ENCODE data around the gene GREM1. TPM values are rescaled to one million over a fixed set of nuclear protein-coding genes. Genes with fewer than 3 reads are reported as not detected.

Gene GREM1
- total and polyA plus RNA-seq, 2 of the 8 experiments (the other 6 are each of a cell fraction or from before 2014, with no cell fraction given): 0.12 to 1.1 TPM

DNA sequence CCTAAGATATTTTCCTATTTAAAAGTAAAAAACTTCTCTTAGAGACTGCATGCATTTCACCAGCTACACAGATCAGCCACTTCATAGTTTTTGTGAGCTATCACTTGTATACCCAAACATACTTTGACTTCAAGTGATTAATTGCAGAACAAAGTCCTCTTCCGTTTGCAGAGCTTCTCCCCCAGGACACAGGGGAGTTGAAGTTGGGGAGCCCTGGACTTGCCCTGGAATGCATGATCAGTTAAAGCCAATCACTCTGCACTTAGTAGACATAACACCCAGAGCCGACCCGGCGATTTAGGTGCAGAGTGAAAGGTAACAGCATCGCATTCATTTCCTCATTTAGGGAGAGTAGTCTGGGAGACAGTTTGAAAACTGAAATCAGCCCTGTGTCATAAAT is 70.1 kb downstream of the GREM1 start:
- Histone ChIP-seq H4K91ac (replicated peaks; ENCODE audit: insufficient read length, low read length) (no peak overlapping the region), H2AFZ (ENCODE audit: low read length) (no peak overlapping the region)
- TF ChIP-seq, protein P1, sequence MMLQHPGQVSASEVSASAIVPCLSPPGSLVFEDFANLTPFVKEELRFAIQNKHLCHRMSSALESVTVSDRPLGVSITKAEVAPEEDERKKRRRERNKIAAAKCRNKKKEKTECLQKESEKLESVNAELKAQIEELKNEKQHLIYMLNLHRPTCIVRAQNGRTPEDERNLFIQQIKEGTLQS (IDR thresholded peaks at IDR 0.05; ENCODE audit: insufficient read depth, low read depth, low read length): no peak
- TF ChIP-seq CEBPB (IDR thresholded peaks at IDR 0.05; ENCODE audit: low read depth, low read length) (no peak), JUND (IDR thresholded peaks at IDR 0.05; ENCODE audit: low read length) (no peak), SIX5 (IDR thresholded peaks at IDR 0.05; ENCODE audit: low read depth, low read length) (no peak), JUN (IDR thresholded peaks at IDR 0.05; ENCODE audit: low read depth, low read length) (no peak), SIN3A (conservative IDR thresholded peaks at IDR 0.05 in 1 of 2, IDR thresholded peaks at IDR 0.05 in 1 of 2; ENCODE audit: low read depth in 1 of 2, low read length in 2 of 2) (no peak), BRCA1 (IDR thresholded peaks at IDR 0.05; ENCODE audit: low read depth, low read length) (no peak), MAFK (IDR thresholded peaks at IDR 0.05; ENCODE audit: low read depth, low read length) (no peak), SP2 (IDR thresholded peaks at IDR 0.05; ENCODE audit: low read length) (no peak), KDM4A (IDR thresholded peaks at IDR 0.05; ENCODE audit: low read depth, low read length, severe bottlenecking) (no peak), TAF1 (IDR thresholded peaks at IDR 0.05; ENCODE audit: low read depth, low read length) (no peak), SUZ12 (IDR thresholded peaks at IDR 0.05; ENCODE audit: low read length) (no peak), POLR2AphosphoS5 (IDR thresholded peaks at IDR 0.05; ENCODE audit: low read depth, low read length) (no peak), CBX8 (IDR thresholded peaks at IDR 0.05; ENCODE audit: borderline replicate concordance, low read depth, low read length) (no peak), SP4 (IDR thresholded peaks at IDR 0.05; ENCODE audit: low read length) (no peak)

More for the DNA sequence above, 70.1 kb downstream of the GREM1 start:
- no peak overlapping the region for H2BK15ac ChIP-seq (ENCODE audit: low read length)
- H3K4me2 ChIP-seq (ENCODE audit: insufficient read depth in 1 of 2, low read depth in 2 of 2, low read length in 2 of 2): no peak overlapping the region; a peak in 1 of 4 replicates
- no peaks in the 10 kb centered on the region for H3K79me2 ChIP-seq (ENCODE audit: control insufficient read depth in 1 of 2, insufficient read depth in 2 of 2, low read length in 2 of 2)
- FAIRE-seq: no peak
- H2BK12ac ChIP-seq (ENCODE audit: low read depth, low read length): no peak overlapping the region
- 90% methylated on average over 5 of the region's 5 CpGs; no CpG with 5 or more reads in 1 of the 2 experiments for WGBS, 2 experiments (ENCODE audit: extremely low coverage in 1 of 2, insufficient coverage in 1 of 2, insufficient read length in 1 of 2, insufficient replicate concordance in 2 of 2, low coverage in 1 of 2, low lambda C conversion rate in 2 of 2, missing lambda C conversion rate in 1 of 2)
- ChIA-PET CTCF (ENCODE audit: partially characterized antibody) (interaction anchor here (0.5 to 1.6 kb wide), 7 partner anchors 30 to 503 kb away, joined by 3 to 8 read pairs (median 3); no protein-coding TSS in a partner anchor), POLR2A (ENCODE audit: partially characterized antibody) (interaction anchor here (1.1 kb wide), 1 partner anchor 10 kb away, joined by 3 read pairs; no protein-coding TSS in a partner anchor)
- peaks cover 0 to 7% (median 3%) of the 10 kb centered on the region in 4 experiments; a peak in 4 of 7 replicates for H3K4me1 ChIP-seq (replicated peaks in 1 of 4; ENCODE audit: control insufficient read depth in 3 of 4, insufficient read depth in 4 of 4, low read length in 3 of 4)
- H3K79me1 ChIP-seq (ENCODE audit: low read depth, low read length): no peaks in the 10 kb centered on the region
- H3K4ac ChIP-seq (replicated peaks; ENCODE audit: insufficient read length, low read depth, low read length): no peak overlapping the region
- H4K8ac ChIP-seq (ENCODE audit: extremely low read depth, insufficient read depth, low read length): no peak overlapping the region
- H3K27ac ChIP-seq (ENCODE audit: low read depth, low read length): no peak overlapping the region
- H4K5ac ChIP-seq (ENCODE audit: insufficient read length, low read depth, low read length): no peak overlapping the region
- H3K9me3 ChIP-seq (ENCODE audit: insufficient read depth in 2 of 2, low read depth in 1 of 2, low read length in 1 of 2): no peaks in the 10 kb centered on the region
- no peak overlapping the region for H2BK20ac ChIP-seq (ENCODE audit: low read length)
- no peaks in the 10 kb centered on the region for H3K27me3 ChIP-seq (replicated peaks in 1 of 4; ENCODE audit: control insufficient read depth in 3 of 4, extremely low read depth in 1 of 4, insufficient read depth in 3 of 4, low read length in 3 of 4)
- H2BK5ac ChIP-seq (ENCODE audit: low read depth, low read length): no peak overlapping the region
- no peaks in the 10 kb centered on the region for H4K20me1 ChIP-seq (replicated peaks in 1 of 2; ENCODE audit: control insufficient read depth in 1 of 2, insufficient read depth in 2 of 2, low read length in 2 of 2)
- H3K4me3 ChIP-seq (ENCODE audit: extremely low read depth in 1 of 4, insufficient read depth in 2 of 4, low read depth in 3 of 4, low read length in 4 of 4): no peak overlapping the region
- no peak overlapping the region for H3K14ac ChIP-seq (ENCODE audit: insufficient read length)
- no peaks in the 10 kb centered on the region for H3K36me3 ChIP-seq (ENCODE audit: control insufficient read depth in 2 of 4, insufficient read depth in 4 of 4, low read length in 3 of 4)
- no peak overlapping the region for H3K9ac ChIP-seq (replicated peaks in 1 of 4; ENCODE audit: extremely low read depth in 1 of 4, low read depth in 3 of 4, low read length in 3 of 4)
- H3K23ac ChIP-seq (ENCODE audit: insufficient read length): no peak overlapping the region
- no peak overlapping the region for H2BK120ac ChIP-seq (replicated peaks; ENCODE audit: low read depth, low read length)
- H2AK5ac ChIP-seq (ENCODE audit: low read depth, low read length): no peak overlapping the region
- no peaks in the 10 kb centered on the region; the same call in 1 of the 2 replicates for H3K23me2 ChIP-seq (ENCODE audit: low read depth, low read length)
- H3K56ac ChIP-seq (replicated peaks; ENCODE audit: insufficient read length, low read depth, low read length): no peak overlapping the region
- DNase-seq (ENCODE audit: low read depth in 1 of 2, low spot score in 2 of 2): no peak
- H3K18ac ChIP-seq (ENCODE audit: extremely low read depth, low read length): no peak overlapping the region

Data from H1 (cell line).